Activated CD4-positive, alpha-beta T cell treated with anti-CD3 and anti-CD28 coated beads for 24 hours (primary cell): Measurements from ENCODE around the gene FAM133A.

Source experiments
- DNase-seq, 2 donors: peaks; one replicate each; pipeline ENCODE4 v3.0.0-alpha.2; 2020; ENCODE audit warnings: low read depth in 2 of 2

Gene FAM133A

GRCh38 chrX:93673869-93674271 is at the start of gene FAM133A:
Gene FAM133A, plus strand, starts transcription at chrX:93674206. Its CDS starts 35,214 bp downstream, at chrX:93709420.
- DNase-seq: no peak

DNA sequence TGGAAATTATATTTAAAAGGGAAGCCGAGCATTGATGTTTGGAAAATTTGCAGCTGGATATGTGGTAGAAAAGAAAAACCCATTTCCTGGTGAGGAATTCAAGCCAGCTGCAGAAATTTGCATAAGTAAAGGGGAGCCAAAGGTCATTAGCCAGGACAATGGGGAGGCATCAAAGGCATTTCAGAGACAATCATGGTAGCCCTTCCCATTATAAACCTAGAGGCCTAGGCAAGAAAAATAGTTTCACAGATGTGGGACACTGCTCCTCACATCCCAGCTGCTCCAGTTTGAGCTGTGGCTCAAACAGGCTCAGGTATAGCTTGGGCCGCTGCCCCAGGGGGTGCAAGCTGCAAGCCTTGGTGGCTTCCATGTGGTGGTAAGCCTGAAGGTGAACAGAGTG is 36.4 kb upstream of the FAM133A start:
- DNase-seq: no peak

- no peak for DNase-seq
Measured at GRCh38 chrX:93649381-93649780, 24.6 kb upstream of the FAM133A start.

- no peak for DNase-seq
Measured at GRCh38 chrX:93660575-93660974, 13.4 kb upstream of the FAM133A start.

GRCh38 chrX:93673056-93673868 is 744 bp upstream of the FAM133A start, which contains the start of gene NAP1L3:
Gene NAP1L3, minus strand, starts transcription at chrX:93673578. Its CDS starts 274 bp downstream, at chrX:93673304.
- DNase-seq: peak; percentile 22 to 47

- DNase-seq: no peak
Measured at GRCh38 chrX:93695981-93696380, 22.0 kb downstream of the FAM133A start.

- DNase-seq: no peak
Measured at GRCh38 chrX:93703701-93704100, 29.7 kb downstream of the FAM133A start.

GRCh38 chrX:93711076-93711475 is 37.1 kb downstream of the FAM133A start:
- DNase-seq: no peak

GRCh38 chrX:93741811-93742210 is 67.8 kb downstream of the FAM133A start:
- DNase-seq: no peak

DNA sequence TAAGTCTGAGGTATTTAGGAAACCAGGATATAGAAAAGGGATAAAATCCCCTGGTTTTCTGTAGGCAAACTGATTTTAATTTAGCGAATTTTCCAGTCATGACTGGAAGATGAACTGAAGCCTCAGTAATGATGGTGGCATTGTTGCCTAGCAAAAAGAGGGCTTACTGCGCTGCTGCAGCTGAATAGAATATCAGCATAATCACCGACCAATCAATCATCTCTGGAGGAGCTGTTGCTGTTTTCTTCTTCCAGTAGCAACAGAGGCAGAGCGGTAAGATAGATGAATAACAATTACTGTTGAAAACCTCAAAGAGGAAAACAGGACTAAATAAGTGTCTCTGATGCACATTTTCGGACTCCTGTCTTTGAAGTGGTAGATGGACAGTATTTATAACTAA is 86.2 kb downstream of the FAM133A start:
- DNase-seq: no peak
